Sigmoid colon (tissue), 4 donors: ENCODE results near the gene NFKB1.

ENCODE experiments used
- CTCF ChIP-seq, 4 experiments: fragments of 450-650 bp in 3 of 4; fragments of 200-600 bp in 1 of 4; IDR thresholded peaks; one replicate each; pipeline ENCODE4 v1.5.1; 2016 to 2019; ENCODE audit warnings: antibody characterized with exemption in 4 of 4, mild to moderate bottlenecking in 3 of 4, moderate library complexity in 2 of 4
- POLR2A ChIP-seq, 2 donors: fragments of 450-650 bp; IDR thresholded peaks; one replicate each; pipeline ENCODE4 v1.6.1; 2016; ENCODE audit warnings: antibody characterized with exemption in 2 of 2, mild to moderate bottlenecking in 2 of 2, moderate library complexity in 2 of 2
- POLR2AphosphoS5 ChIP-seq, 4 donors: sonication (generic); formaldehyde crosslinking; IDR thresholded peaks; one replicate each; pipeline ENCODE4 v1.6.1; 2017; ENCODE audit warnings: antibody characterized with exemption in 4 of 4

GRCh38 chr4:102454268-102454667 is 46.9 kb upstream of the NFKB1 start:
- TF ChIP-seq POLR2AphosphoS5 (IDR thresholded peaks at IDR 0.05) (no peak), CTCF (IDR thresholded peaks at IDR 0.05) (no peak), POLR2A (IDR thresholded peaks at IDR 0.05) (no peak)
